Germinal center (tissue), 1 donor: ENCODE measurements around the gene TAB2.

ENCODE experiments used
- DNase-seq: peaks from one replicate; pipeline ENCODE4 v3.0.0; 2012; ENCODE audit warnings: mixed read lengths, low spot score

The TAB2 gene

GRCh38 chr6:149371154-149371553, 53.6 kb downstream of the TAB2 start:
- DNase-seq: no peak

- DNase-seq: no peak
Observed at GRCh38 chr6:149372062-149372461, 54.5 kb downstream of the TAB2 start.

GRCh38 chr6:149373511-149373910, 56.0 kb downstream of the TAB2 start:
- DNase-seq: no peak

- no peak for DNase-seq
Observed at GRCh38 chr6:149379977-149380376, 62.5 kb downstream of the TAB2 start.

- DNase-seq: no peak
Observed at GRCh38 chr6:149380523-149380922, 63.0 kb downstream of the TAB2 start.

GRCh38 chr6:149383371-149383770, 65.9 kb downstream of the TAB2 start:
- DNase-seq: no peak

- no peak for DNase-seq
Observed at GRCh38 chr6:149384464-149384863, 67.0 kb downstream of the TAB2 start.

GRCh38 chr6:149385998-149386646, 68.6 kb downstream of the TAB2 start:
- DNase-seq: no peak

- DNase-seq: no peak
Observed at GRCh38 chr6:149387779-149388512, 70.4 kb downstream of the TAB2 start.

- DNase-seq: no peak
Observed at GRCh38 chr6:149389509-149390297, 72.2 kb downstream of the TAB2 start.

GRCh38 chr6:149392093-149392492, 74.6 kb downstream of the TAB2 start:
- DNase-seq: no peak

- no peak for DNase-seq
Observed at GRCh38 chr6:149392535-149392934, 75.0 kb downstream of the TAB2 start.

GRCh38 chr6:149393002-149393679, 75.6 kb downstream of the TAB2 start:
- DNase-seq: no peak

GRCh38 chr6:149395185-149395584, 77.7 kb downstream of the TAB2 start:
- no peak for DNase-seq

- no peak for DNase-seq
Observed at GRCh38 chr6:149397384-149397783, 79.9 kb downstream of the TAB2 start.

- DNase-seq: no peak
Observed at GRCh38 chr6:149400050-149400449, 82.5 kb downstream of the TAB2 start, which contains the start of gene SUMO4. SUMO4 (plus strand) TSS chr6:149400262; CDS start chr6:149400392, 130 bp downstream.

GRCh38 chr6:149403534-149403933, 86.0 kb downstream of the TAB2 start:
- DNase-seq: no peak

GRCh38 chr6:149405823-149406765, 88.6 kb downstream of the TAB2 start:
- no peak for DNase-seq

GRCh38 chr6:149409617-149410016, 92.1 kb downstream of the TAB2 start:
- no peak for DNase-seq

- no peak for DNase-seq
Observed at GRCh38 chr6:149410557-149410956, 93.0 kb downstream of the TAB2 start.

- no peak for DNase-seq
Observed at GRCh38 chr6:149414009-149414408, 96.5 kb downstream of the TAB2 start.
